Measurements from ENCODE around the gene FAM117A.
"Not testable (repeated sequence)": the region's sequence is repeated elsewhere in the genome, so short reads cannot be mapped to it uniquely, and the experiment has no call there.

FAM117A gene

DNA sequence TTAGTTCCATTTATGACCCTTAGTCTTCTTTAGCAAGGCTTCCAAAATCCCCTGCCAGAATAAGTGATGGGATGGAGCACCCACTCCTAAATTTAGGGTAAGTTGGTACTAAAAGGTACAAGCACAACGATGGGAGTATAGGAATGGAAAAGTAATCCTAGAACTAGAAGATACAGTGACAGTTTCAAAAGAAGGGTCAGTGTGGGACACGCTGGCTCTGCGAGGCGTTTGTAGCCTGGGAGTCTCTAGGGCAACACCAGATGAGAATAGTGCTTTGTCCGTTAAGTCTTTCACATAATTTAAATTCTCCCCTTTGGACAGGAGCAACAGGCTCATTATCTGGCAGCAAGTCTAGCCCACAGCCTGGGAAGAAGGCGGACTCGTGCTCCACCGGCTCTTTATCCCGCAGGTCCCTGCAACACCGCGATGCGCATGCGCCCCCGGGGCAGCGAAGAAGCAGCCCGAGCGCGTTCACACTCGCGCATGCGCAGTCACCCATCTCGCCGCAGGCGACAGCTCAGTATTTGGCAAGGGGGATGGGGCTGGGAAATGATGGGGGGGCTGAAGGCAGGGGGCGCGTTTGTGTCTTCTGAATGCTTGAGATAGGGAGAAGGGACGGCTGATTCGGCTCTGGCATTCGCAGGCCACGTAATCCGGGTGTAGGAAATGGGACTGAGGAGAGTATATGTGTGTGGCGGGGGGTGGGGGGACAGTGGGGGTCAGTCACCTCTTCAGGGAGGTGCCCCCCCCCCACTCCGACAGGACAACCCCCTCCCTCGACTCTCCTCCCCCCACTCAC, 86.6 kb downstream of the FAM117A start:
- peak; percentile 64 for FAIRE-seq
- peak; percentile 99 for DNase-seq (ENCODE audit: insufficient read length, low spot score)
- TF ChIP-seq POLR2A (IDR thresholded peaks at IDR 0.05; ENCODE audit: low read depth, low read length) = peak; percentile 39; the same call in 1 of the 2 replicates

DNA sequence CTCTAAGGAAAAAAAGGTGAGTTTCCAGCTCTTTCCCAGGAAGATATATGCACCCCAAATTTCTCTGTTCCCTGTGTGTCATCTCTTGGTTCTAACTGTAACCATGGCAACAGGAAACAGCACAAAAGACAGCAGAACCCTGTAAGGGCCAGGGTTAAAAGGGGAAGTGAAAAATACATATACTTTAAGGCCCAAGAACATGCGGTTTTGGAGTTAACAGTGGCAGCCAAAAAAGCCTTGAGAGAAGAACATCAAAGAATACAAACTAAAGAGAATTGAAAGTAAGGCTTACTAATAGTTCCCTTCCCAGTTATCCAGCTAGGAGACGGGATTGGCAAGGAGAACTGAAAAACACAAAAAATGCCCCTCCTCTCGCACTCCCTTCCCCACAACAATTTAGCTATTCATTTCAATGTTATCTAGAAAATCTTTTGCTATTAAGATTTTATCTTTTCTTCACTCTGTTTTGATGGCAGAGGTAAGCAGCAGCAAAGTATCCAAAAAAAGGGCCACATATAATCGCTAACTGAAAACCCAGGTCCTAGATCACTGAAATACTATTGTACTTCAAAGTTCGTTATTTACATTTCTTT, 87.6 kb downstream of the FAM117A start:
- TF ChIP-seq POLR2A (IDR thresholded peaks at IDR 0.05; ENCODE audit: low read depth, low read length) = no peak
- FAIRE-seq (no peak), DNase-seq (ENCODE audit: insufficient read length, low spot score) (no peak)

DNA sequence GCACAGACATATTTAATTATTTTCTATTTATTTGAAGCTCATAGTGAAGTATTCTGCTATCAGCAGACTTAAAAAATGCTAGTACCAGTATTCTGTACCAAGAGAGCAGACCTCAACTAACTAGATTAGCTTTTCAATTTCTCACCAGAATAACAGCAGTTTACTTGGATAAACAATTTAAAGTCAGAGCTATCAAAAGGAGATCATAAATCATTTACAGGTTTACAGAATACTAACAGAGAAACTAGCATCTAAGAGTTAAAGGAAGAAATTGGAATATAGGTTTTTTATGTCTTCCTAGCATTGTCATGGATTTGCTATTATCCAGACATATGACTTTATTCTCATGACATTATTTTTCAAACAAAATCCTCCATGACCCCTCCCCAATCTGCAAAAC, 89.4 kb downstream of the FAM117A start:
- FAIRE-seq (no peak), DNase-seq (ENCODE audit: insufficient read length, low spot score) (no peak)
- TF ChIP-seq POLR2A (IDR thresholded peaks at IDR 0.05; ENCODE audit: low read depth, low read length) = no peak

DNA sequence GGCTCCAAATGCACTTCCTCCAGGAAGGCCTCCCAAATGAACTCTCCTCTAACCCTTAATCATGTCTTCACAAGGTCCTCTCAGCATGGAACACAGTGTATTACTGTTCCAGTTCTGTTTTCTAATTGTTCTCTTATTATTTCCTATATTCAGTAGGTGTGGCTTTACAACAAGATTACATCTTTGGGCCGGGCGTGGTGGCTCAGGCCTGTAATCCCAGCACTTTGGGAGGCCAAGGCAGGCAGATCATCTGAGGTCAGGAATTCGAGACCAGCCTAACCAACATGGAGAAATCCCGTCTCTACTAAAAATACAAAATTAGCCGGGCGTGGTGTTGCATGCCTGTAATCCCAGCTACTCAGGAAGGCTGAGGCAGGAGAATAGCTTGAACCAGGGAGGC, 90.3 kb downstream of the FAM117A start:
- FAIRE-seq; DNase-seq (ENCODE audit: insufficient read length, low spot score): not testable (repeated sequence)

DNA sequence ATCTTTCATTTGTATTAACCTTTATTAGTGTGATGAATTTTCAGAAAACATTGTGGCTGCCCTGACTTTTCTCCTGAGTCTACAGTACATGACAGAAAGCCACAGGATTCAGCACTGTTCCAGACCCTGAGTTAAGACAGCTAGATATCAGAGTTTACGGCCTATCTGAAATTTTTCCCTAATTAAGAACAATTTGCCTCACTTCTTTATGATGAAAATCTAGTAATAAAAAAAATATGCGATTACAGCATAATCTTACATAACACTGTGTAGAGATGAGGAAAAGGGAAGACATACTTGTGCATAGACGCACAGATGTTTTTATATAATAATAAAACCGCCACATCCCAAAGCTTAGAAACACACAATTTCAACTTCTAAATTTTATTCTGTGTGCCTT, 93.3 kb downstream of the FAM117A start:
- DNase-seq (ENCODE audit: insufficient read length, low spot score) (no peak), FAIRE-seq (no peak)
- TF ChIP-seq POLR2A (IDR thresholded peaks at IDR 0.05; ENCODE audit: low read depth, low read length) = no peak

DNA sequence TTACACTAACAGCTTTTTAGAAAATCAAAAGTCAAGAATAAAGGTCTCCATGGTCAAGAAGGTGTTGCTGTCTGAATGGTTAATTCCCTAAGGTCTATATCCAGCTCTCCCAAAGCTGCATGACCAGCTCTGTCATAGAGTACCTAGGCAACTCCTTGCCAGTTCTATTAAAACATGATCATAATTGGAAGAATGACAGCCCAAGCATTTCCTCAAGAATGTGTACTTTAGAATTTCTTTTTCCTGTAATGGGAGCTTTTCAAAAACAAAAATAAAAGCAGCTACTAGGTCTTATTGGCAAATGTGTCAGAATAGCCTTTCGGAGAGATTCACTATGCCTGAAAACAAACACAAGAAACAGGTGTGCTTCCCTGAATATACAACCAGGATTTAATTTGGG, 93.9 kb downstream of the FAM117A start:
- TF ChIP-seq POLR2A (IDR thresholded peaks at IDR 0.05; ENCODE audit: low read depth, low read length) = no peak
- no peak for DNase-seq (ENCODE audit: insufficient read length, low spot score)
- FAIRE-seq = peak; percentile 20

DNA sequence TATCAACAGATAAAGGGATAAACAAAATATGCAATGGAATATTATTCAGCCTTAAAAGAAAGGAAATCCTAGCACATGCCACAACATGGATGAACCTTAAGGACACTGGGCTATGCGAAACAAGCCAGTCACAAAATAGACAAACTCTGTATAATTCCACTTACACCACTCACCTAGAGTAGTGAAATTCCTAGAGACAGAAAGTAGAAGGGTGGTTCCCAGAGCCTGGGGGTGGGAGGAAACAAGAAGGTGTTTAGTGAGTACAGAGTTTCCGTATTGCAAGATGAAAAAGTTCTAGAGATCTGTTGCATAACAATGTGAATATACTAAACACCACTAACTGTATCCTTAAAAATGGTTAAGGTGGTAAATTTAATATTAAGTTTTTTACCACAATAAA, 96.1 kb downstream of the FAM117A start:
- DNase-seq (ENCODE audit: insufficient read length, low spot score) = no peak
- no peak for FAIRE-seq
- TF ChIP-seq POLR2A (IDR thresholded peaks at IDR 0.05; ENCODE audit: low read depth, low read length) = no peak

DNA sequence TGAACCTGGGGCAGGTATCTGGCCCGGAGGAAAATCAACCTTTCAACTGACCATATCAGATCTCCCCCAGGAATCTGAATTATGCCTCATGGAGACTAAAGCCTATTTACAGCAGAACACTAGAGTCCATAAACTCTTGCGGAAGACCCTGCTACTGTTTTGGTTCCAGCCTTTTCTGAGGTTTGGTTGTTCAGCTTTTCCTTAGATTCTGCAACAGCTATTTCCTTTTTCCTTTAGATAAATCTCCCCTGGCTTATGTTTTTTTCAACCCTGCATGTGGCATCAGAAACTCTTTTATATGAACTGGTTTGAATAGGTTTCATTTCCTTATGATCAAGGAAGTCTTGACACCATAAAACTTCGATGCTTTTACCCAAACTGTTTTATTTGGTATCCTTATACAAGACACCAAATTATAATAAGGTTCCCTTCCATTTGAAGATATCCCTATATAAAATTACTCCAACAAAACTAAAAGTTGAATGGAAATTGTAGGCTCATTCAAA, 99.2 kb downstream of the FAM117A start:
- no peak for TF ChIP-seq POLR2A (IDR thresholded peaks at IDR 0.05; ENCODE audit: low read depth, low read length)
- no peak for FAIRE-seq

More for the DNA sequence above, 99.2 kb downstream of the FAM117A start:
- no peak for DNase-seq (ENCODE audit: insufficient read length, low spot score)

Data from H54 (cell line).